Psoas muscle (tissue), 8 donors: ENCODE data around the gene EPB41L2. TPM values are rescaled to one million over a fixed set of nuclear protein-coding genes. Genes with fewer than 3 reads are reported as not detected.

Experiments used
- ATAC-seq, 4 donors: fragments of 200-7000 bp; cut with Tn5 transposase; one replicate each; pipeline ENCODE4 v1.9.1; 2020; ENCODE audit warnings: moderate library complexity in 3 of 4, mild to moderate bottlenecking in 2 of 4
- DNase-seq, 2 donors: peaks; one replicate each; pipeline ENCODE4 v3.0.0-alpha.2; 2020
- H3K27ac ChIP-seq: fragments of 200-600 bp; one replicate; pipeline ENCODE4 v1.8.0; 2022
- H3K27me3 ChIP-seq, 3 donors: fragments of 200-600 bp in 1 of 3; one replicate each; pipeline versions ENCODE4 v1.6.1 to v1.8.0; 2013 to 2022; ENCODE audit warnings: low read length in 2 of 3, mild to moderate bottlenecking in 2 of 3, moderate library complexity in 1 of 3; ENCODE audit not compliant: insufficient read depth in 3 of 3
- H3K36me3 ChIP-seq, 2 donors: fragments of 200-600 bp in 1 of 2; one replicate each; pipeline versions ENCODE4 v1.6.1 to v1.8.0; 2013 to 2022; ENCODE audit warnings: low read depth in 1 of 2, mild to moderate bottlenecking in 1 of 2, moderate library complexity in 1 of 2; ENCODE audit not compliant: insufficient read depth in 1 of 2
- H3K4me1 ChIP-seq: fragments of 200-600 bp; one replicate; pipeline ENCODE4 v1.8.0; 2022
- H3K4me3 ChIP-seq: fragments of 200-600 bp; one replicate; pipeline ENCODE4 v1.8.0; 2022; ENCODE audit warnings: mild to moderate bottlenecking
- H3K9me3 ChIP-seq: fragments of 200-600 bp; one replicate; pipeline ENCODE4 v1.8.0; 2022
- CTCF ChIP-seq: fragments of 200-600 bp; IDR thresholded peaks from one replicate; pipeline ENCODE4 v1.8.0; 2022; ENCODE audit warnings: antibody characterized with exemption
- WGBS, 3 donors: extraction: QIAGEN DNeasy Blood & Tissue Kit; methylation state at CpG; one replicate each; pipeline versions ENCODE4 v1.1.6 to v1.1.7; 2013; 5-methylcytosine and 5-hydroxymethylcytosine counted together
- intact Hi-C, 2 donors: fragments of 100-400 bp; cut with DNase I; formaldehyde crosslinking; loops; one replicate each; pipeline versions ENCODE4 v1.11.0 to v1.14.2; 2022
- polyA plus RNA-seq, 3 donors: library from polyadenylated mRNA; stranded (reverse); fragments of 200-250 nt; gene quantifications; one replicate each; pipeline ENCODE4 v1.2.3, GENCODE V29; 2013
- total RNA-seq, 4 donors: library from RNA; stranded (reverse); fragmentation: NEBNext Ultra II Directional in 2 of 4; extraction: Animal tissue kit (Norgen Biotek cat#: 25700) in 2 of 4; gene quantifications; one replicate each; pipeline versions ENCODE4 v1.2.1 to v1.2.4, GENCODE V29; 2021 to 2023
- donor health status: healthy with polysubstance abuse.
- donor health status: DM: no; HTN: no; CAD: no; lungs with moderate emphysema.
- donor health status: Bipolar disorder and iron deficiency.
- donor health status: healthy.
- donor health status: DM: yes; HTN: yes; CAD: no.
- donor health status: DM: no; HTN: no; CAD: no.
- donor health status: DM: no; HTN: no; CAD: no.
- donor health status: DM: yes; HTN: yes; CAD: no.

The EPB41L2 gene
- total and polyA plus RNA-seq, 7 donors, result 8.5 to 75.7 (median 22.7) TPM

GRCh38 chr6:130797061-130797460, 266.0 kb downstream of the EPB41L2 start:
- 92 to 95% (median 92%) methylated on average over 2 of the region's 2 CpGs for WGBS, 3 donors
- Histone ChIP-seq H3K27me3 (no peaks in the 10 kb centered on the region), H3K4me3 (no peak overlapping the region), H3K36me3 (no peaks in the 10 kb centered on the region), H3K4me1 (no peaks in the 10 kb centered on the region), H3K9me3 (peaks cover 10% of the 10 kb centered on the region), H3K27ac (no peak overlapping the region)
- intact Hi-C loops, result no loop called here
- DNase-seq (no peak), ATAC-seq (no peak)
- TF ChIP-seq CTCF, result no peak

GRCh38 chr6:130796313-130796905, 266.6 kb downstream of the EPB41L2 start:
- no peak for TF ChIP-seq CTCF
- Histone ChIP-seq H3K36me3 (no peaks in the 10 kb centered on the region), H3K27ac (no peak overlapping the region), H3K27me3 (no peaks in the 10 kb centered on the region), H3K9me3 (peaks cover 10% of the 10 kb centered on the region), H3K4me3 (no peak overlapping the region), H3K4me1 (no peaks in the 10 kb centered on the region)
- ATAC-seq (no peak), DNase-seq (no peak)
- intact Hi-C loops, result no loop called here

- Histone ChIP-seq H3K4me1 (no peaks in the 10 kb centered on the region), H3K4me3 (no peak overlapping the region), H3K27me3 (no peaks in the 10 kb centered on the region), H3K27ac (no peak overlapping the region), H3K9me3 (peaks cover 10% of the 10 kb centered on the region), H3K36me3 (no peaks in the 10 kb centered on the region)
- DNase-seq, result no peak
- ATAC-seq, result no peak
- intact Hi-C loops, result no loop called here
- no peak for TF ChIP-seq CTCF
- WGBS, 3 donors, result 26 to 41% (median 38%) methylated on average over 3 of the region's 3 CpGs
Measured at GRCh38 chr6:130794738-130795137, 268.3 kb downstream of the EPB41L2 start.

GRCh38 chr6:130794010-130794697, 268.9 kb downstream of the EPB41L2 start:
- Histone ChIP-seq H3K36me3 (no peaks in the 10 kb centered on the region), H3K9me3 (peaks cover 10% of the 10 kb centered on the region), H3K27ac (no peak overlapping the region), H3K4me3 (no peak overlapping the region), H3K27me3 (no peaks in the 10 kb centered on the region), H3K4me1 (no peaks in the 10 kb centered on the region)
- WGBS, 3 donors, result 90 to 100% (median 98%) methylated on average over 1 of the region's 1 CpG
- intact Hi-C loops, result no loop called here
- no peak for ATAC-seq
- TF ChIP-seq CTCF, result no peak
- DNase-seq, result no peak

Other genes starting within 250 kb of the EPB41L2 start
- gene SMLR1, start 235.8 kb downstream of the EPB41L2 start, total RNA-seq, result not detected
- not detected for gene SMLR1, start 235.8 kb downstream of the EPB41L2 start, polyA plus RNA-seq
- gene AKAP7, start 72.2 kb upstream of the EPB41L2 start, total RNA-seq, result 10 to 100 TPM in 1 of 4 donors, 1 to 10 TPM in 3; 7.6 to 11.5 (median 9.9) TPM
- gene AKAP7, start 72.2 kb upstream of the EPB41L2 start, polyA plus RNA-seq, result 10 to 100 TPM in 1 of 3 donors, 1 to 10 TPM in 2; 1.3 to 11.0 (median 8.6) TPM